Subcutaneous adipose tissue (tissue), 4 donors: Measurements from ENCODE around the gene GOSR2. TPM values are rescaled to one million over a fixed set of nuclear protein-coding genes. Genes with fewer than 3 reads are reported as not detected.

Experiments used
- total RNA-seq, 4 donors: library from RNA; depleted of rRNA; stranded (reverse); fragments of >200 nt; gene quantifications; one replicate each; pipeline ENCODE4 v1.1.0, GENCODE V29; 2016
- TF ChIP-seq, protein P1 (sequence below): fragments of 450-650 bp; IDR thresholded peaks from one replicate; pipeline ENCODE4 v1.5.1; 2016; ENCODE audit warnings: low read depth, mild to moderate bottlenecking, control low read depth, antibody characterized with exemption, moderate library complexity

GOSR2 gene
- total RNA-seq, 4 donors from 2014 or later = 35.5 to 47.7 (median 40.2) TPM

DNA sequence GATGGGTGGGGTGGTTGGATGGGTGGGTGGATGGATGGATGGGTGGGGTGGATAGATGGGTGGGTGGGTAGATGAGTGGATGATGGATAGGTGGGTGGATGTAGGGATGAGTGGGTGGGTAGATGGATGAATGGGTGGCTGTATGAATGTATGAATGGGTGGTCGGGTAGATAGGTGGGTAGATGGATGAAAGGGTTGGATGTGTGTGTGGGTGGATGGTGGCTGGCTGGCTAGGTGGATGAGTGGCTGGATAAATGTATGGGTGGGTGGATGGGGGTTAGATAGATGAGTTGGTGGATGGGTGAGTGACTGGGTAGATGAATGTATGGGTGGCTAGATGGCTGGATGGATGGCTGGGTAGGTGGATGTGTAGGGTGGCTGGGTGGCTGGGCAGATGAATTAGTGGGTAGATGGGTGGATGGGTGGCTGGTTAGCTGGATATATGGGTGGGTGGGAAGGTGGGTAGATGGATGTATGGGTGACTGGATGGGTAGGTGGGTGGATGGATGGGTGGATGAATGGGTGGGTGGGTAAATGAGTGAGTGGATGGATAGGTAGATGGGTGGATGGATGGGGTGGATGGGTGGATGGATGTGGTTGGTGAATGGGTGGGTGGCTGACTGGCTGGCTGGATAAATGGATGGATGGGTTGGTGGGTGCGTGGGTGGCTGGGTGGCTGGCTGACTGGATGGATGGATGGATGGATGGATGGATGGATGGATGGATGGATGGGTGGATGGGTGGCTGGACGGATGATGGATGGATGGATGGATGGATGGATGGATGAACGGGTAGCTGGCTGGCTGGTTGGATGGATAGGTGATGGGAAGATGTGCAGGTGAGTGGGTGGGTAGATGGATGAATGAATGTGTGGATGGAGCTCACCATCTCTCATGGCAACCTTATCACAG is 18.9 kb upstream of the GOSR2 start:
- TF ChIP-seq, protein P1, sequence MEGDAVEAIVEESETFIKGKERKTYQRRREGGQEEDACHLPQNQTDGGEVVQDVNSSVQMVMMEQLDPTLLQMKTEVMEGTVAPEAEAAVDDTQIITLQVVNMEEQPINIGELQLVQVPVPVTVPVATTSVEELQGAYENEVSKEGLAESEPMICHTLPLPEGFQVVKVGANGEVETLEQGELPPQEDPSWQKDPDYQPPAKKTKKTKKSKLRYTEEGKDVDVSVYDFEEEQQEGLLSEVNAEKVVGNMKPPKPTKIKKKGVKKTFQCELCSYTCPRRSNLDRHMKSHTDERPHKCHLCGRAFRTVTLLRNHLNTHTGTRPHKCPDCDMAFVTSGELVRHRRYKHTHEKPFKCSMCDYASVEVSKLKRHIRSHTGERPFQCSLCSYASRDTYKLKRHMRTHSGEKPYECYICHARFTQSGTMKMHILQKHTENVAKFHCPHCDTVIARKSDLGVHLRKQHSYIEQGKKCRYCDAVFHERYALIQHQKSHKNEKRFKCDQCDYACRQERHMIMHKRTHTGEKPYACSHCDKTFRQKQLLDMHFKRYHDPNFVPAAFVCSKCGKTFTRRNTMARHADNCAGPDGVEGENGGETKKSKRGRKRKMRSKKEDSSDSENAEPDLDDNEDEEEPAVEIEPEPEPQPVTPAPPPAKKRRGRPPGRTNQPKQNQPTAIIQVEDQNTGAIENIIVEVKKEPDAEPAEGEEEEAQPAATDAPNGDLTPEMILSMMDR = no peak

DNA sequence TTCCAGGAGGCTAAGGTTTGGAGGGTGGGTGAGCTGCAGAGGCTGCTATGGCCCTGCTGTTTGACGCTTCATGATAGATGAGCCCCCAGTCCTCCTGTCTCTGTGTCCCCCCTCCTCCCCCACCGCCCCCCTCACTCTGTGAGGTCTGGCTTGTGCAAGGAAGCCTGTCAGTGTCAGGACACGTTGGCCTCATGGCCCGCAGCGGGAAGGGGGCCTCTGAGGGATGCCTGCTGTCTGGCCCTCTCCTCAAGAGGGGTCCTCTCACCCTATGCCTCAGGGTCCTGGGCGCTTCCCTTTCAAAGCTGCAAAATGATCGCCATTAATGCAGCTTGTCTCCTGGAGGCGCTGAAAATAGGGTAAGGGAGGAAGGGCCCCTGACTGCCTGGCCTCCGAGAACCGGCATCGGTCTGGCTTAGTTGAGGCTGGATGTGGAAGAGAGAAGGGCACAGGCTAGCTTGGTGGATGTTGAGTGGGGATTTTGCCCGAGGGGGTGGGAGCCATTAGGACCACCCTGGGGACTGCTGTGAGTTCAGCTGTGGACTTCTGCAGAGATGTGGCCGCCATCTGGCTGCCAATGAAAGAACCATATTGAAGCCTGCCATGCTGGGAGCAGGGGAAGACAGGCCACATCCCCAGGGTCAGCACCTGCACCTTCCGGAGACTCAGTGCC is 14.8 kb upstream of the GOSR2 start:
- TF ChIP-seq, protein P1 = no peak

DNA sequence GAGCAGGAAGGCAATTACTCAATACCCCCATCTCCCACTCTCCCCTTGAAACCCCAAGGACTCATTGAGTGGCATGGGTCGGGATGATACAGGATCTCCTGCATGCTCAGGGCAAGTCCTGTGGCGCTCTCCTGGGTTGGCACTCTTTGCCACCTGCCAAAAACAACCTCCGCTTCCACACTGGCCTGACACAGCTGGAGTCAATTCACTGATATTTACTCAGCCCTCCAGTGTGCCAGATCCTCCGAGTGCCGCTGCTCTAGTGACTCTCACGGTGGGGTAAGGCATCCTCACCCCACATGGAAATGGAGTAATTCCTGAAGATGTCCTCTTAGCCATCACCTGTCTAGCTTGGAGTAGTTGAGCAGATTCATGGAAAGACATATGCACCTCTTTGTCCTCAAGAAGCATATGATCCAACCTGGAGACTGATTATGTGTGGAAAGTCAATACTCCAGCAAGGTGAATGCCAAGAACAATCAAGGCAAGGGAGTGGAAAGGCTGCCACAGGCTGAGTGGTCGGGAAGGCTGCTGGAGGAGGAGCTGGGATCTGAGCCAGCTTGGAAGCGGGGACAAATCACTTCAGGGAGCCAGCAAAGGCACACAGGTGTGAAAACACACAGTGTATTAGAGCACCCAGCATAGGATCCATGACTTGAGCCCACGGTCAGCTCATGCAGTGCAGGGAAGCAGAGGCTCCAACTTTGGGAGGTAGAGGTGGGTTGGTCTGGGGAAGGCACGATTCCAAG is 12.6 kb upstream of the GOSR2 start:
- TF ChIP-seq, protein P1 = no peak

DNA sequence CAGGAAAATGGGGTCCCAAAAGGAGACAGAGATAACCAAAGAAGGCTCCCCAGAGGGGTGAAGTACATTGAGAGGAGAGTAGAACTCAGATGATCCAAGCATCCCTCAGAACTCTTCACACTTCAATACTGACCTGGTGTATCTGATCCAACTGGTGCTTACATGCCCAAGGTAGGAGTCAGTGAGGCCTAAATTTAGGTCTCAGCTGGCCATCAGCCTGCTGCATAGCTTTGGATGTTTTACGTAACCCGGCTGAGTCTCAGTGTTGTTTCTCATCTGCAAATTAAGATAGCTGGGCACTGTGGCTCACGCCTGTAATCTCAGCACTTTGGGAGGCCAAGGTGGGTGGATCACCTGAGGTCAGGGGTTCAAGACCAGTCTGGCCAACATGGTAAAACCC is 11.6 kb upstream of the GOSR2 start:
- TF ChIP-seq, protein P1 = no peak

DNA sequence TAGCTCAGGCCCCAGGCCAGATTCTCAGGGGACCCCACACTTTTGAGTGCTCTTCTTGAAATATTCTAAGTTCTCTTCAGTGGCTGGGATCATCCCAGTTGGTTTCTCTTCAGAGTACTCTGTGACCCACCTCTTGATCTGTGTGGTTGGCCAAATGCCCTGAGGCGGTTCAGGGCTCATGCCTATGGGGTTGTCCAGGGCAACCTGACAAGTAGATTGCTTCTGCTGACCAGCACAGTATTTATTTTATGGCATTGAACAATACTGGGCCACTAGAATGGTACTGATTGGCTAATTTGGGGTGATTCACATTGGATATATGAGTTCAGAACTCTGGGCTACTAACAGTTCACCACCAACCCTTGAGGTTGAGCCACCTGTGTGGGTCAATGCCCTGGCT is 7.4 kb upstream of the GOSR2 start:
- TF ChIP-seq, protein P1 = no peak

DNA sequence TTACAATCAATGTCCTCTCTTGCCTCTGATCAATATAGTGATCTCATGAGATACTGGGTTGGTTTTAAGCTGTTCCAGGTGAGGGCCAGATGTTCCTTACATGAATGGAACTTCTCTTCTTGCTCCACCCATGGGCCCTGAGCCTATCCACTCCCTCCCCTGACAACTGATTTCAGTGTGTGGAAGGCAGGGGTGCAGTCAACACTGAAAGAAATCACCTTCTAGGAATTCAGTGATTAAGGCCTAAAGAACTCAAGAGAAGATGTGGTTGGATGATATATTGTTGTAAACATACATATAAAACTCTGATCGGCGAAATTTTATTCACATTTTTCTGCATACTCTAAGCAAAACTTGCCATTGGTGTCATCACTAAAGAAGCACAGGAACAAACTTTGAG is 6.7 kb upstream of the GOSR2 start:
- TF ChIP-seq, protein P1 = no peak

DNA sequence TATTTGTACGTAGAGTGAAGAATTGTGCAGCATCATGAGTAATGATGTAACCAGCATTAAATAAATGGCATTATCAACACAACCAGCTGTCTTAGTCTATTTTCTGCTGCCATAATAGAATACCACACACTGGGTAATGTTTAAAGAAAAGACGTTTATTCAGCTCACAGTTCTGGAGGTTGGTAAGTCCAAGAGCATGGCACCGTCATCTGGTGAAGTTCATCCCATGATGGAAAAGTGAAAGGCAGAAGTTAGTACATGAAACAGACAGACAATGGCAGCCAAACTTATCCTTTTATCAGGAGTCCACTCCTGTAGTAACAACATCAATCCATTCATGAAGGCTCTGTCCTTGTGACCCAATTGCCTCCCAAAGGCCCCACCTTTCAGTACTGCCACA is 6.3 kb upstream of the GOSR2 start:
- TF ChIP-seq, protein P1 = no peak
